MG63 (cell line): ENCODE results near the gene TMX3. TPM values are rescaled to one million over a fixed set of nuclear protein-coding genes. Genes with fewer than 3 reads are reported as not detected.

Experiments used
- DNase-seq: peaks from one replicate; pipeline ENCODE4 v3.0.0-alpha.2; 2020
- H3K27me3 ChIP-seq: fragments of 250-450 bp; sonication (Bioruptor Pico); 2 replicates; pipeline ENCODE4 v1.5.1; 2020; ENCODE audit warnings: mild to moderate bottlenecking, moderate library complexity
- H3K36me3 ChIP-seq: fragments of 250-450 bp; sonication (Bioruptor Pico); 2 replicates; pipeline ENCODE4 v1.5.1; 2020; ENCODE audit warnings: mild to moderate bottlenecking, moderate library complexity
- H3K4me3 ChIP-seq: fragments of 250-450 bp; sonication (Bioruptor Pico); 2 replicates; pipeline ENCODE4 v1.5.1; 2020; ENCODE audit warnings: mild to moderate bottlenecking, moderate library complexity
- H3K9me3 ChIP-seq: fragments of 250-450 bp; sonication (Bioruptor Pico); 2 replicates; pipeline ENCODE4 v1.5.1; 2020; ENCODE audit warnings: mild to moderate bottlenecking, moderate library complexity
- total RNA-seq: library from RNA; depleted of rRNA; stranded (reverse); fragments of >200 nt; shearing (Covaris generic); gene quantifications from 2 replicates; pipeline ENCODE4 v1.2.3, GENCODE V29; 2014; ENCODE audit warnings: low replicate concordance; rRNA removed

TMX3 gene
- total RNA-seq, 1 experiment from 2014 or later: 32.7 TPM

DNA sequence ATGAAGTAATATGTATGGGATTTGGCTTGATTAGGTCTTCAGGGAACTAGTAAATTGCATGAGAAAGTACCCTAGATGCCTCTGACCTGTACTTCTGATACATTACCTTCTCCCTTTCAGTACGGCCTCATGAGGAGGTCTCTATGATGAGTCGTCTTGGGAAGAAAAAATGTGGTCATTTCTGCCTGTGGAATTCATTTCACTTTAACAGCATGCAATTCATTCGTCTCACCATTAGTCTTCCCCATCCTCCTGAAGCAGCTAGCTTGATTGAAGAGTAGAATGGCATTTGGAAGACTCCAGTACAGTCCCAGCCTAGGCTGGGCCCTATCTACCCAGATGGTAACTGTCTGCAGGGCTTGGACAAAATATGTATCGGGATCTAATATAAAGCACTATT lies 52.2 kb downstream of the TMX3 start:
- Histone ChIP-seq H3K27me3 (no peaks in the 10 kb centered on the region), H3K4me3 (no peak overlapping the region), H3K9me3 (no peaks in the 10 kb centered on the region), H3K36me3 (no peaks in the 10 kb centered on the region)
- no peak for DNase-seq

DNA sequence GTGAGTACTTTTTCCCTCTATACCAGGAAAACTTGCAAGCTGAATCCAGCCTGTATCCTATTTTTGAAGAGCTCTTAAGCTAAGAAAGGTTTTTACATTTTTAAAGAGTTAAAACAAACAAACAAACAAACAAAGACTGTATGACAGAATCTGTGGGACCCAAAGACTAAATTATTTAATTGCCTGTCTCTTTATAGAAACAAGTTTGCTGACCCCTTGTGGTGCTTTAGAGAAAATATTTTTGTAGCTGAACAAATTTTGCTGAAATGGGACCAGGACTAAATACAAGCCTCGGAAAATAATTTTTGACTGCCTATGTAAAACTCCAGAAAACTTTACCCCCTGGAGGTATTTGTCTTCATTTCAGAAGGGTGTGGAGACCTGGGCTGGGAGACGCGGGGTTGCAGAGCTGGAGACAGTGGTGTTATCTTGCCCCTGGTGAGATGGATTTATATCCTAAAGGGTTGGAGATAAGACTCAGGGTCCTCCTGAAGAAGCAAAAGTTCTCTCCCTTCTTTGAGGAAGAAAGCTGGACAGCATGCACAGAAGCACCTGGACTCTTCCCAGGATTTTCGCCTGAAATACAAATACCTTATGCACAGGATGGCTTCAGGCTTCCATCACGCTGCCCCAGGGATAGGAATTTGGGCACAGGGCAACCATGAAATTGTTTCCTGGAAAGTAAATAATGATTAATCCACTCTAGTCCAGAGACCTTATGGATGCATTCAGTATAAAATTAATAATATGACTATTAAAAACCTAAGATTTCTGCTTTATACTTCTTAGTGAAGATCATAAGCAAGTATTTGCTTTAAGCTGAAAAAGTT lies 54.3 kb downstream of the TMX3 start:
- H3K36me3 ChIP-seq: no peaks in the 10 kb centered on the region
- no peaks in the 10 kb centered on the region for H3K27me3 ChIP-seq
- H3K4me3 ChIP-seq: no peak overlapping the region
- no peaks in the 10 kb centered on the region for H3K9me3 ChIP-seq
- DNase-seq: no peak

DNA sequence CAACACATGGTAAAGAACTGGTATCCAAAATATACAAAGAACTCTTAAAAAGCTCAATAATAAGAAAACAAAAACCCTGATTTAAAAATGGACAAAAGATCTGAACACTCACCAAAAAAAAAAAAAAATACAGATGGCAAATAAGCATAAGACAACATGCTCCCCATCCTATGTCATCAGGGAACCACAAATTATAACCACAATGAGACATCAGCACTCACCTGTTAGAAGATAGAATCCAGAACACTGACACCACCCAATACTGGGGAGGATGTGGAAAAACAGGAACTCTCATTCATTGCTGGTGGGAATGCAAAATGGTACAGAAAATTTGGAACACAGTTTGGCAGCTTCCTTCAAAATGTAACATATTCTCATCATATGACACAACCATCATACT lies 66.7 kb downstream of the TMX3 start:
- Histone ChIP-seq H3K9me3 (no peaks in the 10 kb centered on the region), H3K27me3 (no peaks in the 10 kb centered on the region), H3K36me3 (no peaks in the 10 kb centered on the region), H3K4me3 (no peak overlapping the region)
- no peak for DNase-seq

DNA sequence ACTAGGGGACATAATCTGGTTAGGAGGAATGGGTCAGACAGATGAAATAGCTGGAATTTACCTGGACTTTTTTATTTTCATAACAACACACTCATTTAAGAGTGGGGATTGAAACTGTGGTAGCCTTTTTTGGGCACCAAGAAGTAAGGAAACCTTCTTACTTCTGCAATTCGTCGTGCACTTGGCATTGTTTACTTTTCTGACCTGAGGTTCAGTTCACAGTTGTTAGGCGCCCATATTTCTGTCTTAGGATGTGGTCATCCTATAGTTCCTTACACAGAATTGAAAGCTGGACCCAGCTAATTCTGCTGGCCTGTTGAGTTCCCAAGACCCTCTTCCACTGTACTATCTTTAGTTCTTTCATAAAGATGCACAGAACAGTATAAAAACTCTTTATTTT lies 72.9 kb downstream of the TMX3 start:
- no peak for DNase-seq
- H3K27me3 ChIP-seq: no peaks in the 10 kb centered on the region
- no peaks in the 10 kb centered on the region for H3K36me3 ChIP-seq
- no peaks in the 10 kb centered on the region for H3K9me3 ChIP-seq
- no peak overlapping the region for H3K4me3 ChIP-seq

DNA sequence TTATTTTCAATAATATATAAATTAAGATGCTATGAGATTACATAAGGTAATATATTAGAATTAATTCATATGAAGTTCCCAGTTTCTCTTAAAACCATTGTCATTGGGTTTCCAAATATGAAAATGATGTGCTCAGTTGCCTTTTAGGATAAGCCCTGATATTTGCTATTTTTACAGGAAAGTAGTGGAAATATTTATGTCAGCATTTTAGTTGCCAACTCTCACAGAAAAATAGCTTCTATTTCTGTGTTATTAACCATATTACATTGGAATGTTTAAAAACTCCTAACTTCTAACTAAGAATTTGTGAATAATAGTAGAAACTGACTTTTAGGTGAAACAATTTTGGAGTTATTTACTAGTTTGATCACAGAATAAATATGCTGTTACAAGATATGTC lies 74.0 kb downstream of the TMX3 start:
- DNase-seq: no peak
- Histone ChIP-seq H3K36me3 (no peaks in the 10 kb centered on the region), H3K4me3 (no peak overlapping the region), H3K9me3 (no peaks in the 10 kb centered on the region; the same call in 1 of the 2 replicates), H3K27me3 (no peaks in the 10 kb centered on the region)

DNA sequence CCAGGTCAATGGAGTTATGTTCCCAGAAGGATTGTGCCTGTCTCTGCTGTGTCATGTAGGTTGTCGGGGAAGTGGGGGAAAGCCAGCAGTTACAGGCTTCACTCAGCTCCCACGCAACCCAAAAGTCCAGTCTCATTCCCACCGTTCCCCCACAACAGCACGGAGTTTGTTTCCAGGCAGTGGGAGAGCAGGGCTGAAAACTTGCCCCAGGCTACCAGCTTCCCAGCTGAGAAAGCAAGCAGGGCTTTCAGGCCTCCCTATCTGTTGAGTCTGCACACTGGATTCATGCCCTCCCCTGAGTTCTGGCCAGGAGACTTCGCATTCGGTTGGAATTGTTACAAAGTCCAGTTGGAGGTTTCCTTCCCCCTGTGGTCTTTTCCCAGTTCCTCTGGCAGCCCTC lies 76.3 kb downstream of the TMX3 start:
- Histone ChIP-seq H3K36me3 (no peaks in the 10 kb centered on the region), H3K4me3 (no peak overlapping the region), H3K9me3 (no peaks in the 10 kb centered on the region; the same call in 1 of the 2 replicates), H3K27me3 (no peaks in the 10 kb centered on the region)
- no peak for DNase-seq

DNA sequence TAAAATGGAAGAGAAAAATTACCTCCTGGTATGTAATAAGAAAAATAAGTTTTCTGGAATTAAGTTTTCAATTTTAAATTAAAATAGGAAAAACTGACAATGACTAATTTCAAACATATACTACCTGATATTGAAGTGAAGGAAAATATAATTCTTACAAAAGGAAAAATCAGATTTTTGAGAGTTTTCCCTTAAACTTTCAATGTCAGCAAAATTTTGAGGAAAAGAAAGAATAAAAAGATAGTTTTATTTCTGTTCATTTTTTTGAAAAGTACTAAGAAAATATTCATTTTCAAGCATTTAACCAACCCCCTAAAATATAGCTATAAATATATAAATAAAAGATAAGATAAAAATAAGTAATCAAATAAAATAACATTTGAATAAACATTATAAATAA lies 87.1 kb downstream of the TMX3 start:
- no peaks in the 10 kb centered on the region for H3K9me3 ChIP-seq
- no peak overlapping the region for H3K4me3 ChIP-seq
- DNase-seq: no peak
- H3K36me3 ChIP-seq: no peaks in the 10 kb centered on the region
- no peaks in the 10 kb centered on the region for H3K27me3 ChIP-seq

Other genes with a start within 250 kb of the TMX3 start
- 1.6 and 2.2 TPM in 2 replicates for gene CCDC102B, start 83.0 kb upstream of the TMX3 start, total RNA-seq